Activated naive CD4-positive, alpha-beta T cell treated with anti-CD3 and anti-CD28 coated beads, Interleukin-2, amount 10 ng/mL, durations not matched to agents 7 days and 5 days (primary cell): Measurements from ENCODE around the gene LCE3D.
"Not testable (repeated sequence)": the region's sequence is repeated elsewhere in the genome, so short reads cannot be mapped to it uniquely, and the experiment has no call there.

Source experiments
- CTCF ChIA-PET: fragments of 350-600 bp; sonication (Branson Sonifier 250); formaldehyde crosslinking; loops from one replicate; lab custom pipeline; 2021; ENCODE audit warnings: antibody characterized with exemption; lab: Charles Lee
- DNase-seq: peaks from one replicate; pipeline ENCODE4 v3.0.0-alpha.2; 2020
- H3K27ac Mint-ChIP-seq: one replicate; pipeline ENCODE4 v1.8.0; 2021; ENCODE audit warnings: mild to moderate bottlenecking, moderate library complexity, mixed read lengths
- H3K27me3 Mint-ChIP-seq: one replicate; pipeline ENCODE4 v1.8.0; 2021; ENCODE audit warnings: mild to moderate bottlenecking, mixed read lengths
- H3K36me3 Mint-ChIP-seq: one replicate; pipeline ENCODE4 v1.8.0; 2021; ENCODE audit warnings: mixed read lengths
- H3K4me1 Mint-ChIP-seq: one replicate; pipeline ENCODE4 v1.8.0; 2021; ENCODE audit warnings: mixed read lengths
- H3K4me3 Mint-ChIP-seq: one replicate; pipeline ENCODE4 v1.8.0; 2021; ENCODE audit warnings: mild to moderate bottlenecking, moderate library complexity, mixed read lengths
- H3K9me3 Mint-ChIP-seq: one replicate; pipeline ENCODE4 v1.8.0; 2021; ENCODE audit warnings: mixed read lengths

The LCE3D gene

DNA sequence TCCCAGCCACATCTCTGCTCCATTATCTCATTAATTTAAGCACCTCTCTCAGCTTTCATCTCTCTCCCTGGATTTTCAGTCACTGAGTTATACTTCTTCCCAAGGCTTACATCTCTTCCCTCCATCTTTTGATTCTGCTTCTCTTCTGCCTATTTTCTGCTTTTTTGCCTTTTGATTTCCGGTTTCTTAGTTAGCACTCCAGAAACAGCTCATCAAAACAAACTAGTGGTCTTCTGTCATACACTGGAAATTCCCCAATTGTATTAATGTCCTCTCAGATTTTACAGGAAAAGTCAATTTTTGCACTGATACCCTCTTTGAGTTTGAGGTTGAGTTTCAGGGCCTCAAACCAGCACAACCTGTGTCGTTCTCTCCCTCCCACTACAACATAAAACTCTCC, 15.2 kb downstream of the LCE3D start:
- CTCF ChIA-PET, result no interaction called here
- no peak overlapping the region for H3K27ac Mint-ChIP-seq
- H3K9me3 Mint-ChIP-seq, result no peaks in the 10 kb centered on the region

DNA sequence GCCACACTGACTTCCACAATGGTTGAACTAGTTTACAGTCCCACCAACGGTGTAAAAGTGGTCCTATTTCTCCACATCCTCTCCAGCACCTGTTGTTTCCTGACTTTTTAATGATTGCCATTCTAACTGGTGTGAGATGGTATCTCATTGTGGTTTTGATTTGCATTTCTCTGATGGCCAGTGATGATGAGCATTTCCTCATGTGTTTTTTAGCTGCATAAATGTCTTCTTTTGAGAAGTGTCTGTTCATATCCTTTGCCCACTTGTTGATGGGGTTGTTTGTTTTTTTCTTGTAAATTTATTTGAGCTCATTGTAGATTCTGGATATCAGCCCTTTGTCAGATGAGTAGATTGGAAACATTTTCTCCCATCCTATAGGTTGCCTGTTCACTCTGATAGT, 32.0 kb downstream of the LCE3D start:
- H3K4me3 Mint-ChIP-seq, CTCF ChIA-PET, H3K27me3 Mint-ChIP-seq, DNase-seq, H3K4me1 Mint-ChIP-seq, H3K36me3 Mint-ChIP-seq, H3K27ac Mint-ChIP-seq, H3K9me3 Mint-ChIP-seq: not testable (repeated sequence)

More for the DNA sequence above, 15.2 kb downstream of the LCE3D start:
- H3K4me3 Mint-ChIP-seq, result no peak overlapping the region
- no peaks in the 10 kb centered on the region for H3K4me1 Mint-ChIP-seq
- peaks cover 16% of the 10 kb centered on the region for H3K27me3 Mint-ChIP-seq
- DNase-seq, result no peak
- H3K36me3 Mint-ChIP-seq, result no peaks in the 10 kb centered on the region

DNA sequence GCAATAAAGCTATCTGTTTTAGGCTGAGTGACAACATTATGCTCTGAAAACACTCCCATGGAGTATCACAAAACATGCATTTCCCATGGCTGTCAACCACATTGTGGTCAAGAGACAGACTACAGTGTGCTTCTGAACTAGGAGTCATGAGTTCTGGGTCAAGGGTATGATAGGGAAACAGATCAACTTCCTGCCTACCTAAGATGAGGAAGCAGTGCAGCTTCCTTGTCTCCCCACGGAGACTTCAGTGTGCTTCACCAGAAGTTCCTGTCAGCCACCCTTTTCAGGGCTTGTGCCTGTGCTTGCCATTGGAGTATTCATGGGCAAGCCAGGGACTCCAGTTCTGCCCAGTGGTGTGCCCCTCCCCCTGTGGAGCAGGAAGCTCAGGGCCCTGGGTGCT, 33.6 kb downstream of the LCE3D start:
- Mint-ChIP-seq H3K9me3 (no peaks in the 10 kb centered on the region), H3K27ac (no peak overlapping the region), H3K36me3 (no peaks in the 10 kb centered on the region), H3K4me1 (no peaks in the 10 kb centered on the region), H3K4me3 (no peak overlapping the region), H3K27me3 (peaks cover 3% of the 10 kb centered on the region)
- DNase-seq, result no peak
- CTCF ChIA-PET, result interaction anchor here (0.8 kb wide), 1 partner anchor 77 kb away, joined by 3 read pairs; the partner anchor contains the start of gene LCE3A

DNA sequence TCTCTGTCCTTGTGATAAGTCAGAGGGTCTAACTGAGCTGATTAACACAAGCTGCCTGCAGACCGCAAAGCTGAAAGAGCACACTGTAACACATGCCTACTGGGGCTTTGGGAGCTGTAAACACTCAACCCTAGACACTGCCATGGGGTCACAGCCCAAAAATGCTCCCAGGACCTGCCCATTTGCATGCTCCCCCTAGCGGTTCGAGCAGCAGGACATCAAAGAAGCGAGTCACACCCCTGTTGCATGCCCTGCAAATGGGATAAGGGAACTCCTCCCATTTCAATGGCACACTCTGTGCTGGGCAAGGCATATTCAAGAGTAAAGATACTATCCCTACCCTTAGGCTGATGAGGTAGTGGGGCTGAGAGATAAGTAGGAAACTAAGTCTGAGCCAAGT, 36.5 kb downstream of the LCE3D start:
- DNase-seq, result no peak
- H3K27me3 Mint-ChIP-seq, result peaks cover 8% of the 10 kb centered on the region
- CTCF ChIA-PET, result no interaction called here
- no peak overlapping the region for H3K4me3 Mint-ChIP-seq
- H3K27ac Mint-ChIP-seq, result no peak overlapping the region
- H3K9me3 Mint-ChIP-seq, result no peaks in the 10 kb centered on the region
- H3K4me1 Mint-ChIP-seq, result no peaks in the 10 kb centered on the region
- H3K36me3 Mint-ChIP-seq, result no peaks in the 10 kb centered on the region

DNA sequence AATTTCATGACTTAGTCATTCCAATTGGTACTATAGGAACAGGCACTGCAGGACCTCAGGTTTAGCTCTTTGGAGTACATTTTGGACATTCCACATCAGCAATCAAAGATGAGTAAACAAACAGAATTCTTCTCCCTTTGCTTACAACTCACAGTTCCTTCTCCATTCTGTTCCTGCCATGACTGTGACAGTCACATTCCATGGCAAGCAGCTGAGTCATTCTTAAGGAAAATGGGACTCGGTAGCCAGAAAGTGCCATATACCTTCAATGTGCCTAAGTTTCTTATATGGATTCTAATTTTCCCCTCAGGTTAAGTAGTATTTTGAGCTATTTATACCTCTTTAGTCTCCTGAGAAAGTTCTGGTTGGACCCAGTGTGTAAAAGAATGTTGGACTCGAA, 40.4 kb downstream of the LCE3D start:
- Mint-ChIP-seq H3K27me3 (peaks cover 8% of the 10 kb centered on the region), H3K4me1 (no peaks in the 10 kb centered on the region), H3K4me3 (no peak overlapping the region), H3K27ac (no peak overlapping the region), H3K9me3 (no peaks in the 10 kb centered on the region), H3K36me3 (no peaks in the 10 kb centered on the region)
- CTCF ChIA-PET, result no interaction called here
- DNase-seq, result no peak

DNA sequence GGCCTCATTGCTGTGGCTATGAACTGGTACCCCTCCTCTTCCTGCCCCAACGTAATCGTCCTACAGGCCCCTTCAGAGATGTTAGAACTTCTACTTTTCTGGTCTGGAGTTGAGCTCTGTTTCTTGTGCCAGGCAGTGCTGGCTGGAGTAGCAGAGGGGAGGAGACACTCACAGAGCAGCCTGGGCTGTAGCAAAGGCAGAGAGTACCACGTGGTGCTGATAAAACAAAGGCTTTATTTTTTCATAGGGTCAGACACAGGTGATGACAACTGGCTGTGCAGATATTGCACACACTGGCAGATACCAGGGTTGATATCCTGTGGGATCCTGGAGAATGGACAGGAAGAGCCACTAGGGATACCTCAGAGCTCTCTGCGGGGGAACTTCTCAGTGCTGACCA, 42.8 kb downstream of the LCE3D start:
- no peak for DNase-seq
- Mint-ChIP-seq H3K9me3 (no peaks in the 10 kb centered on the region), H3K4me1 (no peaks in the 10 kb centered on the region), H3K27ac (no peak overlapping the region), H3K27me3 (peaks cover 5% of the 10 kb centered on the region), H3K4me3 (no peak overlapping the region), H3K36me3 (no peaks in the 10 kb centered on the region)
- CTCF ChIA-PET, result no interaction called here

DNA sequence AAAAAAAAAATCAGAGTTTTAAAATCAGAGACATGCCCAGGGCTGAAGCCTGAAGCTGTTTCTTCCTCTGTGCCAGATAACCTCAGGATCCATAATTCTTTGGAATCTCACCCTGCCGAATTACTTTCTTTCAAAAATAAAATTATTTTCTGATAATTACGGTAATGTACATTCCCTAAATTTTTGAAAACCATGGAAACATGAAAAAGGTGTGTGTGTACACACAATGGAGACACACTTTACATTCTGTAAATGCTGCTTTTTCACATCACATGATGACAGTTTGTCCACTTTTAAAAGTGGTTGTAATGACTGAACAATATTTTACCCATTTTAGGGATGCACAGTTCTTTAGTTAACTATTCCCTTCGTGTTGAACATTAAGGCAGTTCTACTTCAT, 44.5 kb downstream of the LCE3D start:
- Mint-ChIP-seq H3K27ac (no peak overlapping the region), H3K27me3 (peaks cover 5% of the 10 kb centered on the region), H3K36me3 (no peaks in the 10 kb centered on the region), H3K4me3 (no peak overlapping the region), H3K9me3 (no peaks in the 10 kb centered on the region), H3K4me1 (no peaks in the 10 kb centered on the region)
- CTCF ChIA-PET, result no interaction called here
- no peak for DNase-seq

DNA sequence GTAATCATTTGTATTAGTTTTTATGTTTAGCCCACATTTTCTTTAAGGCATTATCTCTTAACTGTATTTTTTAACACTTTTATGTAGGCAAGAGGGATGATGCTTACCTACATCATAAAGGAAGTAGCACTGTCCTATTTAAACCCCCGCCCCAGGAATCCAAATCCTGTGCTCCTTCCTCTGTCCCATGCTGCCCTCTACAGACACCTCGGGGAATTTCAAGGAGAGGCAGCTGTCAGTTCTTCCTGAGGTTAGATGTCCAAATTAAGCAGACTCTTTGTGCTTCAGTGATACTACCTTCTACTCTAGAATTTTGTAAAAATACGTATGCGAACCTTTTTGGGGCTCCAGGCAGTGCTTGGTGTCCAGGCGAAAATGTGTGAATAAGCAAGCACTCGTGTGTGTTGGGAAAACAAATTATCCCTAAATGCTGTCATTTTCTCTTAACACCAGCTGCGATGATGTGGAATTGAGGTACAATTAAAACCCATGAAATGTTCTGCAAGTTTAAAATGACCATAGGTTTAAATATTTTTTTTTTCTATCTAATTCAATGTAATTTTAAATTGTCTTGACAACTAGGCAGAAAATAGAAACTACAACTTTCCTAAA, 46.9 kb downstream of the LCE3D start:
- no peaks in the 10 kb centered on the region for H3K9me3 Mint-ChIP-seq
- peaks cover 4% of the 10 kb centered on the region for H3K27me3 Mint-ChIP-seq
- peak; percentile 54 for DNase-seq
- no peaks in the 10 kb centered on the region for H3K36me3 Mint-ChIP-seq
- no peak overlapping the region for H3K27ac Mint-ChIP-seq
- H3K4me3 Mint-ChIP-seq, result no peak overlapping the region
- CTCF ChIA-PET, result interaction anchor here (0.8 to 2.7 kb wide), 3 partner anchors 34 to 93 kb away, joined by 4 to 10 read pairs (median 9); no protein-coding TSS in a partner anchor
- H3K4me1 Mint-ChIP-seq, result no peaks in the 10 kb centered on the region
